Epithelial cell of esophagus (primary cell): Measurements from ENCODE around the gene CCDC177.

Experiments
- DNase-seq: peaks from one replicate; pipeline ENCODE4 v3.0.0; 2010; ENCODE audit warnings: low read depth
- H3K4me3 ChIP-seq: 2 replicates; pipeline ENCODE4 v1.5.1; 2011; ENCODE audit warnings: mild to moderate bottlenecking, low read length, control low read depth
- CTCF ChIP-seq: IDR thresholded peaks from 2 replicates; pipeline ENCODE4 v1.5.1; 2011; ENCODE audit warnings: low read depth, mild to moderate bottlenecking, low read length, control low read depth, inconsistent platforms; ENCODE audit not compliant: insufficient read depth; ENCODE audit errors: missing control alignments

The CCDC177 gene

DNA sequence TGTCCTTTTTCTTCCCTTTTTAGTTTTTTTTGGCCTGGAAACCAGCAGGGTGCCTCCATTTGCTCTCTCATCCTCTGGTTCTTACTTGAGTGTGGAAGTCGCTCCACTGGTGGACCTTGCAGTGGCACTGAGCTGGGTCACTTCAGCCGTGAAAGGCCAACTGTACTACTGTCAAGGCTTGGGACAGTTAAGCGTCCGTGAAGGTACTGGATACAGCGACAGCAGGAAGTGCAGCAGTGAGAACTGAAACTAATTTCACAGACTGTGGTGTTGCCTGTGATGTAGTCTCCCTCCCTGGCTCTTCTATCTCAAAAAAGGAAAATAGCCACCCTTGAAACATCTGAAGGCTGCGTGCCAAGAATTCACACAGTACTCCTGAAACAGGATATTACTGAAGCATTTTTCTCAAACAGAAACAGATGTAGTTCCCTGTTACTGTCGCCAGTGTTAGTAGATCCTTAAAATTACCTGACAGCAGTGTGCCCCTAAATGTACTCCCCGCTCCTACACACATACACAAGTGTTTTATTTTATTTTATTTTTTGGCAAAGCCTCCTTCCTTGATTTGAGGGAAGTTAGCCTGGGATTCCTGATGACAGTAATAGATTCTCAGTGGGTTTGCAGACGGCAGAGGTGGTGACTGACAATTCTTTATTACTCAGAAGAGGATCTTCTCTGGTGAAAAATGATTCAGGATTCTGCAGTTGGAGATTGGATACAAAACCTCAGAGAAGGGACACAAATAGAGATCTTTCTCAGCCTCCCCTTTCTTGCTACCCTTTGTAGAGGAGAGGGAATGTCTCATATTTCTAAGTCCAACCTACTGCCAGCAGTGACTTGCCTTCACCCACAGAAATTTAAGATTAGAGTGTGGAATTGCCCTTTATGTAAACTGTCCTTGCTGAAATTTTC, 41.1 kb upstream of the CCDC177 start:
- DNase-seq: peak; percentile 23
- peak overlapping the region; percentile 5 for H3K4me3 ChIP-seq
- TF ChIP-seq CTCF: no peak

DNA sequence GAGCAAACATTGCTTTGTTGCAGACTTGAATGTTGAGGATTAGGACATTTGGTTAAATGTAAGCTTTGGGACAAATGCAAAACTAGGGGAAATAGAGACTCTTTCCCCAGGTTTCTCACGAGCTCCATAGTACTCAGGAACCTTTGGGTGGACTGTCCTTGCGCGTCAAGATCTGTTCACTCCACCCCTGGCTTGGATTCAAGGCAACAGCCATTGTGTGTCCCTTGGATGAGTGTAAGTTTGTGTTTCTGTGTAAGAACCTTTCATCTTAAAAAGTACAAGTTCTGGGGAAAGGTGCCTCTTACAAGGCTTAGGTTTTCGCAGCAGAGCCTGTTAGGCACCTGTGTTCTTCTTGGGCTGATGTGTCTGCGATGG, 40.4 kb upstream of the CCDC177 start:
- DNase-seq: no peak
- no peak for TF ChIP-seq CTCF
- H3K4me3 ChIP-seq: no peak overlapping the region

GRCh38 chr14:69614592-69614991, 39.9 kb upstream of the CCDC177 start:
- TF ChIP-seq CTCF: no peak
- DNase-seq: no peak
- H3K4me3 ChIP-seq: no peak overlapping the region

DNA sequence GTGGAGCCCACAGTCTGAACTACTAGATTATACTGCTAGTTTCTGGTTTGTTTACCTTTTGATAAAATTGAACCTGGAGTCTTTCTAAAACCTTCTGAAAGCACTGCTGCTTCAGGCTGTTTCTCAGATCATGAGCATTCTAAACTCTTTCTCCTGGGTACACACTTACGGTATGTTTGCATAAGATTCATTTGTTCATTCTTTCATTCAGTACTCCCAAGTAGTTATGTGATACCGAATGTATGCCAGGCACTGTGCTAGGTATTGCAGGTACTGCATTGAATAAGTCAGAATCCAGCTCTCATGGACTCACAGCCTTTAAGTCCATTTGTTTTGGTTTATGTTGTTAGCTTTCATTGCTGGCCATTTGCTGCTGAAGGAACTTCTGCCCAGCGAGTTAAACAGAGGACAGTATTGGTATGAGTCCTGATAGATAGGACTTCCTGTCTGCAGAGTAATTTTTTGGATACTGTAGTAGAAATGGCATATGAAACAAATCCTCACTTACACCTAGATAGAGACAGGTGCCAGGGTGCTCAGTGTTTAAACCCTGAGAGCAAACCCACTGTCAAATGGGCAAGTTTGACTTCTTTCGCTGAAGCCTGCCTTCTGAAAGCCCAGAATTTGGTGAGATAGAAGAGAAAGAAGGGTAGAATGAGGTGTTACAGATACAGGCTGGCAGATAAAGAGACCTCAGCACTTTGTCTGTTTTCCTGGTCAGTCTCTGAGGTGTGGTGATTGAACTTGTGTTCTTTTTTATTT, 38.8 kb upstream of the CCDC177 start:
- peak overlapping the region; percentile 79 for H3K4me3 ChIP-seq
- DNase-seq: no peak
- TF ChIP-seq CTCF: no peak

- DNase-seq: peak; percentile 65
- peak overlapping the region; percentile 79 for H3K4me3 ChIP-seq
- TF ChIP-seq CTCF: peak; percentile 36
Measured at GRCh38 chr14:69612783-69613130, 38.1 kb upstream of the CCDC177 start.

DNA sequence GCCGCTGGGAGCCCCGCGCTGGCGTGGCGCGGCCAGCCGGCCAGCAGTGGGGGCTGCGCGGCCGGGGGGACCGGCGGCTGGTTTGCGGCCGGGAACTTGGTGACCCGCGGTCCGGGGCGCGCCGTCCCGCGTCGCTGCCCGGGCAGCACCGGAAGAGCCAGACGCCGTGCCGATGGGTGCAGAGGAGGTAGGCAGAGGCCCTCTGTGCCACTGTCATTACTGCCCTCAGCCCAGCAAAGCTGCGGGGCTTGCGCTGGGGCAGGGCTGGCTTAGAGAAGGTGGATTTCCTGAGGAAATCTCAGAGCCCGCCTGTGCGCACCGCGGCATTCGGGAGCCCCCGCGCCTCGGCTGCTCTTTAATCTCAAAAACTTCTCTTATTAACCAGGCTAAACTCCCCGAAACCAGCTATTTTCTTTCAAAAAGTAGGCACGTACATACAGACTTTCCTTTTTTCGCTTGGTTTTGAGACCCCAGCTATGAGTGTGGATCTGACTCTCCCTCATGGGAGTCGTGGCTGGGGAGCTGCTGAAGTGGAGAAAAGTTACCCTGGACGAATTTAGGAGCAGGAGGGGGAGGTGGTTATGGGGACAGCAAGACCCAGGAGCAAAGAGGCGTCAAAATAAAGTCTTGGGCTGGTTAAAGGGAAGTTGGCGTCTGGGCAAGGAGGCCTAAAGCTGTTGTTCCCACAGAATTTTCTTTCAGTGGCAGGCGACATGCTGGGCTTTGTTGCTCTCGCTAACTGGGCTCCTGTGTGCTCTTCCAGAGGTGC, 37.5 kb upstream of the CCDC177 start:
- no peak for TF ChIP-seq CTCF
- H3K4me3 ChIP-seq: peak overlapping the region; percentile 79
- peak; percentile 33 for DNase-seq
